ENCODE measurements around the gene DMRTB1. TPM values are rescaled to one million over a fixed set of nuclear protein-coding genes. Genes with fewer than 3 reads are reported as not detected.

The DMRTB1 gene
- total RNA-seq, 1 donor from 2014 or later, result not detected

GRCh38 chr1:53508056-53508990, 49.1 kb downstream of the DMRTB1 start:
- H3K4me3 ChIP-seq (ENCODE audit: low read length in 3 of 3), result no peak overlapping the region
- H3K4me1 ChIP-seq (ENCODE audit: control insufficient read depth in 3 of 3, insufficient read depth in 3 of 3, low read length in 3 of 3), result peaks cover 0 to 6% (median 0%) of the 10 kb centered on the region in 3 donors
- H3K9ac ChIP-seq (ENCODE audit: low read depth in 1 of 3, low read length in 3 of 3), result no peak overlapping the region
- H3K36me3 ChIP-seq (ENCODE audit: control insufficient read depth in 3 of 3, insufficient read depth in 3 of 3, low read length in 3 of 3), result no peaks in the 10 kb centered on the region
- no peaks in the 10 kb centered on the region for H3K9me3 ChIP-seq (ENCODE audit: control insufficient read depth in 3 of 3, low read length in 3 of 3)
- H3K27ac ChIP-seq (ENCODE audit: low read depth, low read length), result no peak overlapping the region
- H3K27me3 ChIP-seq (ENCODE audit: control insufficient read depth in 3 of 3, insufficient read depth in 3 of 3, low read length in 3 of 3), result peaks cover 0 to 18% (median under 1%) of the 10 kb centered on the region in 3 donors

GRCh38 chr1:53508991-53509666, 49.9 kb downstream of the DMRTB1 start:
- no peak overlapping the region for H3K4me3 ChIP-seq (ENCODE audit: low read length in 3 of 3)
- peaks cover 0 to 12% (median 0%) of the 10 kb centered on the region in 3 donors for H3K27me3 ChIP-seq (ENCODE audit: control insufficient read depth in 3 of 3, insufficient read depth in 3 of 3, low read length in 3 of 3)
- H3K27ac ChIP-seq (ENCODE audit: low read depth, low read length), result no peak overlapping the region

GRCh38 chr1:53509775-53510174, 50.6 kb downstream of the DMRTB1 start:
- no peak overlapping the region for H3K27ac ChIP-seq (ENCODE audit: low read depth, low read length)
- H3K9me3 ChIP-seq (ENCODE audit: control insufficient read depth in 3 of 3, low read length in 3 of 3), result no peaks in the 10 kb centered on the region
- H3K27me3 ChIP-seq (ENCODE audit: control insufficient read depth in 3 of 3, insufficient read depth in 3 of 3, low read length in 3 of 3), result peaks cover 0 to 11% (median 0%) of the 10 kb centered on the region in 3 donors
- no peaks in the 10 kb centered on the region for H3K36me3 ChIP-seq (ENCODE audit: control insufficient read depth in 3 of 3, insufficient read depth in 3 of 3, low read length in 3 of 3)
- no peak overlapping the region for H3K4me3 ChIP-seq (ENCODE audit: low read length in 3 of 3)
- peaks cover 0 to 6% (median 0%) of the 10 kb centered on the region in 3 donors for H3K4me1 ChIP-seq (ENCODE audit: control insufficient read depth in 3 of 3, insufficient read depth in 3 of 3, low read length in 3 of 3)
- H3K9ac ChIP-seq (ENCODE audit: low read depth in 1 of 3, low read length in 3 of 3), result no peak overlapping the region

More at GRCh38 chr1:53508991-53509666, 49.9 kb downstream of the DMRTB1 start:
- no peaks in the 10 kb centered on the region for H3K36me3 ChIP-seq (ENCODE audit: control insufficient read depth in 3 of 3, insufficient read depth in 3 of 3, low read length in 3 of 3)
- H3K9me3 ChIP-seq (ENCODE audit: control insufficient read depth in 3 of 3, low read length in 3 of 3), result no peaks in the 10 kb centered on the region
- peaks cover 0 to 6% (median 0%) of the 10 kb centered on the region in 3 donors for H3K4me1 ChIP-seq (ENCODE audit: control insufficient read depth in 3 of 3, insufficient read depth in 3 of 3, low read length in 3 of 3)
- H3K9ac ChIP-seq (ENCODE audit: low read depth in 1 of 3, low read length in 3 of 3), result no peak overlapping the region

- no peak overlapping the region for H3K9ac ChIP-seq (ENCODE audit: low read depth in 1 of 3, low read length in 3 of 3)
- no peaks in the 10 kb centered on the region for H3K9me3 ChIP-seq (ENCODE audit: control insufficient read depth in 3 of 3, low read length in 3 of 3)
- no peak overlapping the region for H3K4me3 ChIP-seq (ENCODE audit: low read length in 3 of 3)
- H3K27me3 ChIP-seq (ENCODE audit: control insufficient read depth in 3 of 3, insufficient read depth in 3 of 3, low read length in 3 of 3), result peaks cover 0 to 11% (median 0%) of the 10 kb centered on the region in 3 donors
- peaks cover 0 to 6% (median 0%) of the 10 kb centered on the region in 3 donors for H3K4me1 ChIP-seq (ENCODE audit: control insufficient read depth in 3 of 3, insufficient read depth in 3 of 3, low read length in 3 of 3)
- H3K27ac ChIP-seq (ENCODE audit: low read depth, low read length), result no peak overlapping the region
- no peaks in the 10 kb centered on the region for H3K36me3 ChIP-seq (ENCODE audit: control insufficient read depth in 3 of 3, insufficient read depth in 3 of 3, low read length in 3 of 3)
These were observed 51.0 kb downstream of the DMRTB1 start for GRCh38 chr1:53510215-53510614.

- Histone ChIP-seq H3K4me3 (ENCODE audit: low read length in 3 of 3) (no peak overlapping the region), H3K9ac (ENCODE audit: low read depth in 1 of 3, low read length in 3 of 3) (no peak overlapping the region), H3K36me3 (ENCODE audit: control insufficient read depth in 3 of 3, insufficient read depth in 3 of 3, low read length in 3 of 3) (no peaks in the 10 kb centered on the region), H3K27ac (ENCODE audit: low read depth, low read length) (no peak overlapping the region), H3K27me3 (ENCODE audit: control insufficient read depth in 3 of 3, insufficient read depth in 3 of 3, low read length in 3 of 3) (peaks cover 0 to 11% (median 0%) of the 10 kb centered on the region in 3 donors), H3K4me1 (ENCODE audit: control insufficient read depth in 3 of 3, insufficient read depth in 3 of 3, low read length in 3 of 3) (peaks cover 0 to 6% (median 0%) of the 10 kb centered on the region in 3 donors), H3K9me3 (ENCODE audit: control insufficient read depth in 3 of 3, low read length in 3 of 3) (no peaks in the 10 kb centered on the region)
These were observed 52.2 kb downstream of the DMRTB1 start for GRCh38 chr1:53511323-53511932.

- H3K9me3 ChIP-seq (ENCODE audit: control insufficient read depth in 3 of 3, low read length in 3 of 3), result no peaks in the 10 kb centered on the region
- no peak overlapping the region for H3K9ac ChIP-seq (ENCODE audit: low read depth in 1 of 3, low read length in 3 of 3)
- no peak overlapping the region for H3K4me3 ChIP-seq (ENCODE audit: low read length in 3 of 3)
- H3K27ac ChIP-seq (ENCODE audit: low read depth, low read length), result no peak overlapping the region
- peaks cover 0 to 6% (median 0%) of the 10 kb centered on the region in 3 donors for H3K4me1 ChIP-seq (ENCODE audit: control insufficient read depth in 3 of 3, insufficient read depth in 3 of 3, low read length in 3 of 3)
- H3K36me3 ChIP-seq (ENCODE audit: control insufficient read depth in 3 of 3, insufficient read depth in 3 of 3, low read length in 3 of 3), result no peaks in the 10 kb centered on the region
- H3K27me3 ChIP-seq (ENCODE audit: control insufficient read depth in 3 of 3, insufficient read depth in 3 of 3, low read length in 3 of 3), result peaks cover 0 to 8% (median 0%) of the 10 kb centered on the region in 3 donors
These were observed 53.0 kb downstream of the DMRTB1 start for GRCh38 chr1:53511933-53512806.

- Histone ChIP-seq H3K9ac (ENCODE audit: low read depth in 1 of 3, low read length in 3 of 3) (no peak overlapping the region), H3K9me3 (ENCODE audit: control insufficient read depth in 3 of 3, low read length in 3 of 3) (no peaks in the 10 kb centered on the region), H3K4me3 (ENCODE audit: low read length in 3 of 3) (no peak overlapping the region), H3K36me3 (ENCODE audit: control insufficient read depth in 3 of 3, insufficient read depth in 3 of 3, low read length in 3 of 3) (no peaks in the 10 kb centered on the region), H3K27me3 (ENCODE audit: control insufficient read depth in 3 of 3, insufficient read depth in 3 of 3, low read length in 3 of 3) (peaks cover 0 to 3% (median 0%) of the 10 kb centered on the region in 3 donors), H3K4me1 (ENCODE audit: control insufficient read depth in 3 of 3, insufficient read depth in 3 of 3, low read length in 3 of 3) (peaks cover 0 to 6% (median 0%) of the 10 kb centered on the region in 3 donors), H3K27ac (ENCODE audit: low read depth, low read length) (no peak overlapping the region)
These were observed 53.9 kb downstream of the DMRTB1 start for GRCh38 chr1:53512807-53513755.

- no peaks in the 10 kb centered on the region for H3K9me3 ChIP-seq (ENCODE audit: control insufficient read depth in 3 of 3, low read length in 3 of 3)
- no peak overlapping the region for H3K27ac ChIP-seq (ENCODE audit: low read depth, low read length)
- no peak overlapping the region for H3K9ac ChIP-seq (ENCODE audit: low read depth in 1 of 3, low read length in 3 of 3)
- no peaks in the 10 kb centered on the region for H3K27me3 ChIP-seq (ENCODE audit: control insufficient read depth in 3 of 3, insufficient read depth in 3 of 3, low read length in 3 of 3)
- H3K4me1 ChIP-seq (ENCODE audit: control insufficient read depth in 3 of 3, insufficient read depth in 3 of 3, low read length in 3 of 3), result peaks cover 0 to 6% (median 0%) of the 10 kb centered on the region in 3 donors
- H3K4me3 ChIP-seq (ENCODE audit: low read length in 3 of 3), result no peak overlapping the region
- no peaks in the 10 kb centered on the region for H3K36me3 ChIP-seq (ENCODE audit: control insufficient read depth in 3 of 3, insufficient read depth in 3 of 3, low read length in 3 of 3)
These were observed 54.6 kb downstream of the DMRTB1 start for GRCh38 chr1:53513846-53514245.
